ENCODE measurements around the gene PACRG. TPM values are rescaled to one million over a fixed set of nuclear protein-coding genes. Genes with fewer than 3 reads are reported as not detected.

The PACRG gene
- total RNA-seq, 1 donor from 2014 or later, result 8.2 TPM

- intact Hi-C loops (cut with micrococcal nuclease), result no loop called here
- ATAC-seq (no peak), DNase-seq (no peak)
Measured at GRCh38 chr6:162904069-162904663, 176.4 kb downstream of the PACRG start.

- intact Hi-C loops (cut with micrococcal nuclease), result no loop called here
- no peak for DNase-seq
Measured at GRCh38 chr6:162906479-162906878, 178.7 kb downstream of the PACRG start.

GRCh38 chr6:162907876-162908481 lies 180.2 kb downstream of the PACRG start:
- no peak for ATAC-seq
- intact Hi-C loops (cut with micrococcal nuclease), result no loop called here
- no peak for DNase-seq

More at GRCh38 chr6:162906479-162906878, 178.7 kb downstream of the PACRG start:
- no peak for ATAC-seq

GRCh38 chr6:162913206-162913605 lies 185.4 kb downstream of the PACRG start:
- DNase-seq, result no peak
- no peak for ATAC-seq
- intact Hi-C loops (cut with micrococcal nuclease), result no loop called here

GRCh38 chr6:162917506-162917905 lies 189.7 kb downstream of the PACRG start:
- intact Hi-C loops (cut with micrococcal nuclease), result no loop called here
- no peak for ATAC-seq

GRCh38 chr6:162921062-162921461 lies 193.3 kb downstream of the PACRG start:
- ATAC-seq (no peak), DNase-seq (no peak)
- intact Hi-C loops (cut with micrococcal nuclease), result no loop called here

More at GRCh38 chr6:162917506-162917905, 189.7 kb downstream of the PACRG start:
- DNase-seq, result no peak

- intact Hi-C loops (cut with micrococcal nuclease), result no loop called here
- ATAC-seq (no peak), DNase-seq (no peak)
Measured at GRCh38 chr6:162921510-162922040, 193.8 kb downstream of the PACRG start.

GRCh38 chr6:162922563-162923166 lies 194.9 kb downstream of the PACRG start:
- ATAC-seq, result no peak
- DNase-seq, result no peak
- intact Hi-C loops (cut with micrococcal nuclease), result no loop called here

- ATAC-seq (no peak), DNase-seq (no peak)
- intact Hi-C loops (cut with micrococcal nuclease), result no loop called here
Measured at GRCh38 chr6:162934844-162935243, 207.1 kb downstream of the PACRG start.

GRCh38 chr6:162940426-162940825 lies 212.7 kb downstream of the PACRG start:
- intact Hi-C loops (cut with micrococcal nuclease), result no loop called here
- DNase-seq (no peak), ATAC-seq (peak; percentile 48)

- no peak for ATAC-seq
- no peak for DNase-seq
- intact Hi-C loops (cut with micrococcal nuclease), result no loop called here
Measured at GRCh38 chr6:162941128-162941527, 213.4 kb downstream of the PACRG start.

GRCh38 chr6:162942866-162943265 lies 215.1 kb downstream of the PACRG start:
- intact Hi-C loops (cut with micrococcal nuclease), result no loop called here
- ATAC-seq, result no peak
- no peak for DNase-seq

- ATAC-seq, result no peak
- no peak for DNase-seq
Measured at GRCh38 chr6:162943369-162943768, 215.6 kb downstream of the PACRG start.

GRCh38 chr6:162951164-162951743 lies 223.5 kb downstream of the PACRG start:
- ATAC-seq (no peak), DNase-seq (no peak)
- intact Hi-C loops (cut with micrococcal nuclease), result no loop called here

More at GRCh38 chr6:162943369-162943768, 215.6 kb downstream of the PACRG start:
- intact Hi-C loops (cut with micrococcal nuclease), result no loop called here

- ATAC-seq, result no peak
- intact Hi-C loops (cut with micrococcal nuclease), result no loop called here
Measured at GRCh38 chr6:162952423-162952822, 224.6 kb downstream of the PACRG start.

GRCh38 chr6:162957062-162957461 lies 229.3 kb downstream of the PACRG start:
- DNase-seq (no peak), ATAC-seq (peak; percentile 67)
- intact Hi-C loops (cut with micrococcal nuclease), result no loop called here

More at GRCh38 chr6:162952423-162952822, 224.6 kb downstream of the PACRG start:
- no peak for DNase-seq

- DNase-seq (no peak), ATAC-seq (no peak)
- intact Hi-C loops (cut with micrococcal nuclease), result no loop called here
Measured at GRCh38 chr6:162960679-162961457, 233.1 kb downstream of the PACRG start.

- intact Hi-C loops (cut with micrococcal nuclease), result no loop called here
- DNase-seq (no peak), ATAC-seq (no peak)
Measured at GRCh38 chr6:162962093-162962492, 234.3 kb downstream of the PACRG start.

GRCh38 chr6:162963861-162964260 lies 236.1 kb downstream of the PACRG start:
- DNase-seq (no peak), ATAC-seq (no peak)
- intact Hi-C loops (cut with micrococcal nuclease), result no loop called here
